Measurements from ENCODE around the gene ADORA3.

The ADORA3 gene

GRCh38 chr1:111507411-111508201 is 4.2 kb upstream of the ADORA3 start:
- peak in 5 of 6 experiments; percentile 24 to 68 (median 43) for DNase-seq

- DNase-seq, result no peak
Measured at GRCh38 chr1:111506561-111506960, 3.1 kb upstream of the ADORA3 start.

- DNase-seq, result peak in 1 of 6 experiments; percentile 27
Measured at GRCh38 chr1:111505641-111506119, 2.2 kb upstream of the ADORA3 start.

- DNase-seq, result no peak
Measured at GRCh38 chr1:111504097-111504496, 664 bp upstream of the ADORA3 start.

- DNase-seq, result no peak
Measured at GRCh38 chr1:111501645-111502044, 1.8 kb downstream of the ADORA3 start.

GRCh38 chr1:111499026-111499785 is 4.2 kb downstream of the ADORA3 start:
- DNase-seq, result no peak

- no peak for DNase-seq
Measured at GRCh38 chr1:111497592-111497991, 5.8 kb downstream of the ADORA3 start.

GRCh38 chr1:111496398-111496797 is 7.0 kb downstream of the ADORA3 start:
- DNase-seq, result no peak

- no peak for DNase-seq
Measured at GRCh38 chr1:111491070-111491469, 12.4 kb downstream of the ADORA3 start.

- no peak for DNase-seq
Measured at GRCh38 chr1:111490220-111490619, 13.2 kb downstream of the ADORA3 start.

GRCh38 chr1:111489604-111490003 is 13.8 kb downstream of the ADORA3 start:
- no peak for DNase-seq

- DNase-seq, result no peak
Measured at GRCh38 chr1:111488669-111489068, 14.8 kb downstream of the ADORA3 start.

GRCh38 chr1:111487133-111487532 is 16.3 kb downstream of the ADORA3 start:
- no peak for DNase-seq

GRCh38 chr1:111486431-111486830 is 17.0 kb downstream of the ADORA3 start:
- DNase-seq, result no peak

- DNase-seq, result no peak
Measured at GRCh38 chr1:111484391-111485026, 18.9 kb downstream of the ADORA3 start.

GRCh38 chr1:111483876-111484275 is 19.6 kb downstream of the ADORA3 start:
- DNase-seq, result no peak

GRCh38 chr1:111483166-111483565 is 20.3 kb downstream of the ADORA3 start:
- no peak for DNase-seq

- DNase-seq, result peak in 5 of 6 experiments; percentile 40 to 58 (median 45)
Measured at GRCh38 chr1:111481387-111482221, 21.8 kb downstream of the ADORA3 start.

GRCh38 chr1:111480674-111481073 is 22.8 kb downstream of the ADORA3 start:
- no peak for DNase-seq

GRCh38 chr1:111476761-111477309 is 26.6 kb downstream of the ADORA3 start:
- peak in 4 of 6 experiments; percentile 22 to 84 (median 72) for DNase-seq

GRCh38 chr1:111476214-111476613 is 27.2 kb downstream of the ADORA3 start:
- no peak for DNase-seq

GRCh38 chr1:111475701-111476100 is 27.7 kb downstream of the ADORA3 start:
- DNase-seq, result no peak
